Measurements from ENCODE around the gene MED20.

MED20 gene

DNA sequence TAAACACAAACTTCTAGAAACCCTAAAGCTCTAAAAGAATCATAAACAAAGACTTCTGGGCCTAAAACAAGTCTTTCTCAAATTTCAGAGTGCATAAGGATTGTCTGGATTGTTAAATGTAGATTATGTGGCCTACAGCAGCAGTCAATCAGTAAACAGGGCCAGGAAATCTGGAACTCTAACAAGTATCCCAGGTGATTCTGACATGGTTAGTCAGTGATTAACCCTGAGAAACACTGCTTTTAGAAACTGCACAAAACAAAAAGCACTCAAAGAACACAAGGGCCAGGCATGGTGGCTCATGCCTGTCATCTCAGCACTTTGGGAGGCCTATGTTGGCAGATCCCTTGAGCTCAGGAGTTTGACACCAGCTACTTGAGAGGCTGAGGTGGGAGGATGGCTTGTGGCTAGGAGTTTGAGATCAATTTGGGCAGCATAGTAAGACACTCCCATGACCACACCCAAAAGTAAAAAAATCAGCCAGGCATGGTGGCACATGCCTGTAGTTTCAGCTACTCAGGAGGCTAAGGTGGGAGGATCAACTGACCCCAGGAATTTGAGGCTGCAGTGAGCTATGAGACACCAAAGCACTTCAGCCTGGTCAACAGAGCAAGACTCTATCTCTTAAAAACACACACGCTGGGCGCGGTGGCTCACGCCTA, 5.9 kb downstream of the MED20 start:
- in situ Hi-C loops (cut with MboI; ENCODE audit: low sequenced_read_pairs) = loop anchor here (25.0 kb wide), 1 partner anchor 122 kb away; no protein-coding TSS in a partner anchor

DNA sequence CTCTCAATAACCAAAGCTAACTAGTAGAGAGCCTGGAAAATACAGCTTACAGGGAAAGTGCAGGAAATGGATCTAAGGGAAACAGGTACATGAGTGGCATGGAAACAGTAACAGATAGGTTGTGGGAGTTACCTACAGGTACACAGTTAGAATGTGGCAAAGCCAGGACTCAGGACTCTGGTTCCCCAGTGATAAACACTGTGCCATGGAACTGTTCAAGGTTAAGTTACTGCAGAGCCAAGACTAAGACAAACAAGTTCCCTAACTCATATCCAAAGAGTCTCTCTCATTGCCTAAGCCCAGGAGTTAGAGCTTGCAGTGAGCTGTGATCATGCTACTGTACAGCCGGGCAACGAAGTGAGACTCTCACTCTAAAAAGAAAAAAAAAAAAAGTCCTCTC, 6.6 kb downstream of the MED20 start:
- in situ Hi-C loops (cut with MboI; ENCODE audit: low sequenced_read_pairs) = loop anchor here (25.0 kb wide), 1 partner anchor 123 kb away; no protein-coding TSS in a partner anchor

- in situ Hi-C loops (cut with MboI; ENCODE audit: low sequenced_read_pairs) = loop anchor here (25.0 kb wide), 1 partner anchor 128 kb away; no protein-coding TSS in a partner anchor
Observed at GRCh38 chr6:41909727-41910126, 11.2 kb downstream of the MED20 start.

- in situ Hi-C loops (cut with MboI; ENCODE audit: low sequenced_read_pairs) = loop anchor here (25.0 kb wide), 1 partner anchor 135 kb away; no protein-coding TSS in a partner anchor
Observed at GRCh38 chr6:41901882-41902519, 18.9 kb downstream of the MED20 start.

DNA sequence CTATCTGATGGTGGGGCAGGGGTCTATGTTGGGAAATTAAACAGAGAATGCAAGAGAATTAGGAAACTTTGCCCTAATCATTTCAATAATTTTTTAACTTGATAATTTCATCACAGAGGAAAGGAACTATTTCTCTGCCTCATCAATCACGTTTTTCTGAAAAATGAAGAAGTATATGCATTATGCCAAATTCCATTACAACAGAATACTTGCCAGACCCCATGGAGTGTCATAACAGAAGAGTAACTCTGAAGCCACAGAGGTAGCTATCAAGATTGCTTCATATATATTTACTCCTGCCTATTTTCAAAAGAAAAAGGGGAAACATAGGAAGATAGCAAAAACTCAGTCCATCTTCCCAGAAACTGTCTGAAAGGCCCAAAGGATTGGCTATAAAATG, 20.1 kb downstream of the MED20 start:
- in situ Hi-C loops (cut with MboI; ENCODE audit: low sequenced_read_pairs) = loop anchor here (25.0 kb wide), 1 partner anchor 136 kb away; no protein-coding TSS in a partner anchor

DNA sequence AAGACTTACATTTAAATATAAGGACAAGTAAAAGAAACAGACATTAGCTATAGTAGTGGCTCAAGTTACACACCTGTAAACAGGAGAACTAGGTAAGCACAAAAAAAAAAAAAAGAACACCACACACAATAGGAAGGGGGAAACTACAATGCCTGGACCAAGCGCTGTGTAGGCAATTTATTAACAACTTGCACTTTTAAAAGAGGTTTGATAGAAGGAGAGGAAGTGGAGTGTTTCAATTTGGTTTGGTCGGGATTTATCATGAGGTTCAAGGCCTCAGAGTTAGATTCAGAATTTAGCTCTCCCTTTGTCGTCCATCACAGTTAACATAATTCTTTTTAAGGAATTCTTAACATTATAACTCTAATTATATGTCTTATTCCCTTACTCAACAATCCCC, 24.7 kb downstream of the MED20 start:
- in situ Hi-C loops (cut with MboI; ENCODE audit: low sequenced_read_pairs) = no loop called here

GRCh38 chr6:41895300-41896233, 25.4 kb downstream of the MED20 start, which contains the start of gene USP49:
TSS of gene USP49 (minus strand) at chr6:41895375. CDS start at chr6:41806983, 88,392 bp downstream.
- in situ Hi-C loops (cut with MboI; ENCODE audit: low sequenced_read_pairs) = no loop called here

DNA sequence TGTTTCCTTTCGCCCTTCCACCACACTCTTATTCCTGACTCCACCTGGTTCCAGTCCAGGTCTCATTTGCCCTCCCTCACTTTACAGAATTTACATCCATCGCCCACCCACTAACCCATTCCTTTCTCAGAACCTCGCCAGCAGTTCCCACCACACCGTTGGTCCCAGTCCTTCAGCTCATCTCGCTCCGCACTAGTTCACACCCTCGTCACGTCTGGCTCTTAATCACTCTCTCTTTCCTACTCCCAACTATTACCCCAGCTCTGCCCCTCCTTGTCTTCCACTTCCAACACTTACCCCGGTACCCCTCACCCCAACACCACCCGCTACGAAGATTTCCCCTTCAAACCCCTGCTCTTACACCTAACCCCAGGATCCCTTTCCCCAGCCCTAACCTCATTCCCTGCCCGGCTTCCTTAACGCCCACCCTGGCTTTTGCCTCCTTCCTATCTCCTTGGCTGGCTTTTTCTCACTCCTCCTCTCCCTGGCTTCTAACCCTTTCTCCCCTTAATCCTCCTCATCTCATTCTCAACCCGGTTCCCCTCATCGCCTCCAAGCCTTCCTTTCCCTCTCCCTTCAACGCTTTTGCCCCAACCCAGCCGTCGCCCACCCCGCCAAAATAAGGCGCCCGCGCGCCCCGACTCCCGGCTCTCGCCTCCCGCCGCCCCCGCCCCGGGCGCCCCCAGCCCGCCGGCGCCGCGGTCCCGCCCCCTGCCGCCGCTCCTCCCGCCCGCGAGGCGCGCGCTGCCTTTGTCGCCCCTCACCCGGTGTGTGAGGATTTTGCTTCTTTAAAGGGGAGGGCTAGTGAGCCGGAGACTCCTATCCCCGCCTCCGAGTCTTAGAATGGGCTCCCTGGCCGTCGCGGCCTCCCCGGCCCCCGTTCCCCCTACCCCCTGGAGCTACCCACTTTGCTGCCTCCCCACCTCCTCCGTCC, 26.3 kb downstream of the MED20 start:
- in situ Hi-C loops (cut with MboI; ENCODE audit: low sequenced_read_pairs) = no loop called here

GRCh38 chr6:41892921-41893564, 27.9 kb downstream of the MED20 start:
- in situ Hi-C loops (cut with MboI; ENCODE audit: low sequenced_read_pairs) = no loop called here

DNA sequence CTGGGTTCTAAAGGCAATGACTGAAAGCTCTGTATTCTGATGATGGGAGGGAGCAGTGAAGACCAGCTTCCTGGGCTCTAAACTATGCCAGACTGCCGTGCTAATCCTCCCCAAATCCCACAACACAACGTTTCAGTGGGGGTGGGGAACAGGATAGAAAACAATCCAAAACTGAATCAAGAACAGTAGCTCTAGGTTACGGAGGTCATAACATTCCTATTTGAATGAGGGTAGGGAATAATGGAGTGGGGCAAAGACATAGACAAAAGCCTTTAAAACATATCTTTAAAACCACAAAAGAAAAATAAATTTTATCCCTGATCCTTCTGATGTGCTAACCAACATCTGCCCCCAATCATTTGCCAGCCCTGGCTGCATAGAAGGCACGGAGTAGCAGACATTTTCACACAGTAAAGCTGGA, 33.6 kb downstream of the MED20 start:
- in situ Hi-C loops (cut with MboI; ENCODE audit: low sequenced_read_pairs) = no loop called here

DNA sequence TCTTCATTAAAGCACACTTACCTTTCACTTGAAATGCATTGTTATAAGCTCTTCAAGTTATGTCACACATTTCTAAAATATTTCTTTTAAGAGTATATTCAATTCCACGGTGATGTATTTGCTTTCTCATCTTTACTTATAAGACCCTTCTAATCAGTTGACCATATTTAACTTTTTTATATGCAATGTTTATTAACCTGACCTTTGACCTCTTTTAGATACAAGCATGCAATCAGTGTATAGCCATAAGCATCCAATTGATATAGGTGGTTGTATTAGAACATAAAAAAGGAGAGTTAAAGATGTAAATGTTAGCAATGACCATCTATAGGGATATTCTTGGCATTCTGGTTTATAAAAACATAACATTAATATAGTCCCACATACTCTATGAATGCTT, 35.0 kb downstream of the MED20 start:
- in situ Hi-C loops (cut with MboI; ENCODE audit: low sequenced_read_pairs) = no loop called here

GRCh38 chr6:41884957-41885356, 36.0 kb downstream of the MED20 start:
- in situ Hi-C loops (cut with MboI; ENCODE audit: low sequenced_read_pairs) = no loop called here

GRCh38 chr6:41881506-41881905, 39.4 kb downstream of the MED20 start:
- in situ Hi-C loops (cut with MboI; ENCODE audit: low sequenced_read_pairs) = no loop called here

- in situ Hi-C loops (cut with MboI; ENCODE audit: low sequenced_read_pairs) = no loop called here
Observed at GRCh38 chr6:41878961-41879405, 42.0 kb downstream of the MED20 start.

DNA sequence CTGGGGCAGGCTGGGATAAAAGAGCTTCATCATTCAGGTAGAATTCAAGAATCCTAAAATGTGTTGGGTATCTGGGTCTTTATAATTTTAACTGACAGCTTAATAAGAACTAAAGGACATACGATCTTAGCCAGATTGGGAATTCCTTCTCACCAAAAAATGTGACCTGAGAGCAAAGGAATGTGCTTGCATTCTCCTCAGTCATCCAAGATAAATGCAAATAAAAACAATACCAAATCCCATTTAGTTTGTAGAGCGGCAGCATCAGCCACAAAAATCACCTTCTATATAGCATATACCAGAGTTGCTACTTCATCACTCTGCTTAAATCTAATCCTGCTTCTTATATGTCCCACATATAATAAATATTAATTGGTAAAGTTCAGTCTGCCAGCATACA, 42.7 kb downstream of the MED20 start:
- in situ Hi-C loops (cut with MboI; ENCODE audit: low sequenced_read_pairs) = no loop called here

- in situ Hi-C loops (cut with MboI; ENCODE audit: low sequenced_read_pairs) = no loop called here
Observed at GRCh38 chr6:41877051-41877680, 43.8 kb downstream of the MED20 start.

GRCh38 chr6:41874741-41875140, 46.2 kb downstream of the MED20 start:
- in situ Hi-C loops (cut with MboI; ENCODE audit: low sequenced_read_pairs) = no loop called here

- in situ Hi-C loops (cut with MboI; ENCODE audit: low sequenced_read_pairs) = no loop called here
Observed at GRCh38 chr6:41872147-41872546, 48.8 kb downstream of the MED20 start.

DNA sequence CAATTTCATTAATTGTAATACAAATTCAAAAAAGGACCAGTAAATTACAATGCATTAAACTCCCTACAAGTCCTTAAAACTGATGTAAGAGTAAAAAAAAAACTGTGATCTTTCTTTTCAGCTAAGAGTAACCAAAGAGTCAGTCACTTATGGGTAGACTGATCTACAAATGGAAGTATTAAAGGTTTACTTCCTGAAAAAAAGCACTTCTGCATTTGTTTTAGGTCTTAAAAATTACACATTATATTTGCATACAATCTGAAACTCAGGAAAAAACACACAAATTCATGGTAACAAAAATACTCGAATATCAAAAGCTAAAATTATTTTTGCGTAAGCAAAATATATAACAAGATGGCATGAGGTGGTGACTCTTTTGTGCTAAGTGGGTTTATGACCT, 49.2 kb downstream of the MED20 start:
- in situ Hi-C loops (cut with MboI; ENCODE audit: low sequenced_read_pairs) = no loop called here
